ENCODE data around the gene FOXK1. TPM values are rescaled to one million over a fixed set of nuclear protein-coding genes. Genes with fewer than 3 reads are reported as not detected.

FOXK1 gene
- total and polyA plus RNA-seq, 2 of the 13 experiments (the other 11 are each of a cell fraction or from before 2014, with no cell fraction given), result 4.6 to 8.8 TPM

GRCh38 chr7:4724648-4725013 lies 42.5 kb downstream of the FOXK1 start (continued):
- no peak for TF ChIP-seq GPBP1L1 (CRISPR knock-in tag; IDR thresholded peaks at IDR 0.05)
- TF ChIP-seq STAG1 (CRISPR knock-in tag; IDR thresholded peaks at IDR 0.05), result 0 out of 2 replicates have a peak, but pooled peaks have one; percentile 1
- no peak for TF ChIP-seq TEAD2 (CRISPR knock-in tag; IDR thresholded peaks at IDR 0.05)
- 0 out of 2 replicates have a peak, but pooled peaks have one; percentile 6 for TF ChIP-seq ZNF230 (CRISPR knock-in tag; IDR thresholded peaks at IDR 0.05)
- no peak for TF ChIP-seq LRRFIP1 (CRISPR knock-in tag; conservative IDR thresholded peaks at IDR 0.05)
- no peak for TF ChIP-seq HOXA5 (CRISPR knock-in tag; IDR thresholded peaks at IDR 0.05)
- TF ChIP-seq, protein P1, sequence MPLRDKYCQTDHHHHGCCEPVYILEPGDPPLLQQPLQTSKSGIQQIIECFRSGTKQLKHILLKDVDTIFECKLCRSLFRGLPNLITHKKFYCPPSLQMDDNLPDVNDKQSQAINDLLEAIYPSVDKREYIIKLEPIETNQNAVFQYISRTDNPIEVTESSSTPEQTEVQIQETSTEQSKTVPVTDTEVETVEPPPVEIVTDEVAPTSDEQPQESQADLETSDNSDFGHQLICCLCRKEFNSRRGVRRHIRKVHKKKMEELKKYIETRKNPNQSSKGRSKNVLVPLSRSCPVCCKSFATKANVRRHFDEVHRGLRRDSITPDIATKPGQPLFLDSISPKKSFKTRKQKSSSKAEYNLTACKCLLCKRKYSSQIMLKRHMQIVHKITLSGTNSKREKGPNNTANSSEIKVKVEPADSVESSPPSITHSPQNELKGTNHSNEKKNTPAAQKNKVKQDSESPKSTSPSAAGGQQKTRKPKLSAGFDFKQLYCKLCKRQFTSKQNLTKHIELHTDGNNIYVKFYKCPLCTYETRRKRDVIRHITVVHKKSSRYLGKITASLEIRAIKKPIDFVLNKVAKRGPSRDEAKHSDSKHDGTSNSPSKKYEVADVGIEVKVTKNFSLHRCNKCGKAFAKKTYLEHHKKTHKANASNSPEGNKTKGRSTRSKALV (CRISPR knock-in tag; IDR thresholded peaks at IDR 0.05), result no peak
- no peak for TF ChIP-seq CHCHD3 (CRISPR knock-in tag; IDR thresholded peaks at IDR 0.05)
- no peak for TF ChIP-seq ZNF224 (CRISPR knock-in tag; IDR thresholded peaks at IDR 0.05)
- no peak for TF ChIP-seq ZNF30 (CRISPR knock-in tag; IDR thresholded peaks at IDR 0.05)
- TF ChIP-seq NR3C1 (CRISPR knock-in tag; IDR thresholded peaks at IDR 0.05), result no peak
- no peak for TF ChIP-seq ZNF143 (CRISPR knock-in tag; IDR thresholded peaks at IDR 0.05)
- TF ChIP-seq, protein P2, sequence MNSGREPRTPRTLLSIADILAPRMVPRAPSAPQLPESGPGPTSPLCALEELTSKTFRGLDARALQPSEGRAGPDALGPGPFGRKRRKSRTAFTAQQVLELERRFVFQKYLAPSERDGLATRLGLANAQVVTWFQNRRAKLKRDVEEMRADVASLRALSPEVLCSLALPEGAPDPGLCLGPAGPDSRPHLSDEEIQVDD (CRISPR knock-in tag; IDR thresholded peaks at IDR 0.05; ENCODE audit: borderline replicate concordance), result no peak
- TF ChIP-seq ZNF605 (CRISPR knock-in tag; IDR thresholded peaks at IDR 0.05), result peak; percentile 29; the same call in 1 of the 2 replicates
- no peak for TF ChIP-seq ZNF354B (CRISPR knock-in tag; IDR thresholded peaks at IDR 0.05)
- TF ChIP-seq, protein P3, sequence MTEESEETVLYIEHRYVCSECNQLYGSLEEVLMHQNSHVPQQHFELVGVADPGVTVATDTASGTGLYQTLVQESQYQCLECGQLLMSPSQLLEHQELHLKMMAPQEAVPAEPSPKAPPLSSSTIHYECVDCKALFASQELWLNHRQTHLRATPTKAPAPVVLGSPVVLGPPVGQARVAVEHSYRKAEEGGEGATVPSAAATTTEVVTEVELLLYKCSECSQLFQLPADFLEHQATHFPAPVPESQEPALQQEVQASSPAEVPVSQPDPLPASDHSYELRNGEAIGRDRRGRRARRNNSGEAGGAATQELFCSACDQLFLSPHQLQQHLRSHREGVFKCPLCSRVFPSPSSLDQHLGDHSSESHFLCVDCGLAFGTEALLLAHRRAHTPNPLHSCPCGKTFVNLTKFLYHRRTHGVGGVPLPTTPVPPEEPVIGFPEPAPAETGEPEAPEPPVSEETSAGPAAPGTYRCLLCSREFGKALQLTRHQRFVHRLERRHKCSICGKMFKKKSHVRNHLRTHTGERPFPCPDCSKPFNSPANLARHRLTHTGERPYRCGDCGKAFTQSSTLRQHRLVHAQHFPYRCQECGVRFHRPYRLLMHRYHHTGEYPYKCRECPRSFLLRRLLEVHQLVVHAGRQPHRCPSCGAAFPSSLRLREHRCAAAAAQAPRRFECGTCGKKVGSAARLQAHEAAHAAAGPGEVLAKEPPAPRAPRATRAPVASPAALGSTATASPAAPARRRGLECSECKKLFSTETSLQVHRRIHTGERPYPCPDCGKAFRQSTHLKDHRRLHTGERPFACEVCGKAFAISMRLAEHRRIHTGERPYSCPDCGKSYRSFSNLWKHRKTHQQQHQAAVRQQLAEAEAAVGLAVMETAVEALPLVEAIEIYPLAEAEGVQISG (CRISPR knock-in tag; IDR thresholded peaks at IDR 0.05), result no peak
- TF ChIP-seq ZNF205 (CRISPR knock-in tag; IDR thresholded peaks at IDR 0.05), result no peak
- no peak for TF ChIP-seq ZFAT (CRISPR knock-in tag; conservative IDR thresholded peaks at IDR 0.05)
- TF ChIP-seq ZFP37 (CRISPR knock-in tag; IDR thresholded peaks at IDR 0.05; ENCODE audit: borderline replicate concordance), result no peak
- no peak for TF ChIP-seq ZNF777 (CRISPR knock-in tag; IDR thresholded peaks at IDR 0.05)
- TF ChIP-seq, protein P4, sequence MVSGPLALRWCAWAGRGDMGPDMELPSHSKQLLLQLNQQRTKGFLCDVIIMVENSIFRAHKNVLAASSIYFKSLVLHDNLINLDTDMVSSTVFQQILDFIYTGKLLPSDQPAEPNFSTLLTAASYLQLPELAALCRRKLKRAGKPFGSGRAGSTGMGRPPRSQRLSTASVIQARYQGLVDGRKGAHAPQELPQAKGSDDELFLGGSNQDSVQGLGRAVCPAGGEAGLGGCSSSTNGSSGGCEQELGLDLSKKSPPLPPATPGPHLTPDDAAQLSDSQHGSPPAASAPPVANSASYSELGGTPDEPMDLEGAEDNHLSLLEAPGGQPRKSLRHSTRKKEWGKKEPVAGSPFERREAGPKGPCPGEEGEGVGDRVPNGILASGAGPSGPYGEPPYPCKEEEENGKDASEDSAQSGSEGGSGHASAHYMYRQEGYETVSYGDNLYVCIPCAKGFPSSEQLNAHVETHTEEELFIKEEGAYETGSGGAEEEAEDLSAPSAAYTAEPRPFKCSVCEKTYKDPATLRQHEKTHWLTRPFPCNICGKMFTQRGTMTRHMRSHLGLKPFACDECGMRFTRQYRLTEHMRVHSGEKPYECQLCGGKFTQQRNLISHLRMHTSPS (CRISPR knock-in tag; IDR thresholded peaks at IDR 0.05; ENCODE audit: low read depth), result no peak

Measured in HepG2 (cell line).